Endothelial cell of hepatic sinusoid (primary cell): ENCODE results near the gene ZSCAN25.
"Not testable (repeated sequence)": the region's sequence is repeated elsewhere in the genome, so short reads cannot be mapped to it uniquely, and the experiment has no call there.

Experiments
- in situ Hi-C: cut with HindIII; loops from 2 replicates; pipeline ENCODE4 v1.10.0; 2017; ENCODE audit warnings: low sequenced_read_pairs

The ZSCAN25 gene

DNA sequence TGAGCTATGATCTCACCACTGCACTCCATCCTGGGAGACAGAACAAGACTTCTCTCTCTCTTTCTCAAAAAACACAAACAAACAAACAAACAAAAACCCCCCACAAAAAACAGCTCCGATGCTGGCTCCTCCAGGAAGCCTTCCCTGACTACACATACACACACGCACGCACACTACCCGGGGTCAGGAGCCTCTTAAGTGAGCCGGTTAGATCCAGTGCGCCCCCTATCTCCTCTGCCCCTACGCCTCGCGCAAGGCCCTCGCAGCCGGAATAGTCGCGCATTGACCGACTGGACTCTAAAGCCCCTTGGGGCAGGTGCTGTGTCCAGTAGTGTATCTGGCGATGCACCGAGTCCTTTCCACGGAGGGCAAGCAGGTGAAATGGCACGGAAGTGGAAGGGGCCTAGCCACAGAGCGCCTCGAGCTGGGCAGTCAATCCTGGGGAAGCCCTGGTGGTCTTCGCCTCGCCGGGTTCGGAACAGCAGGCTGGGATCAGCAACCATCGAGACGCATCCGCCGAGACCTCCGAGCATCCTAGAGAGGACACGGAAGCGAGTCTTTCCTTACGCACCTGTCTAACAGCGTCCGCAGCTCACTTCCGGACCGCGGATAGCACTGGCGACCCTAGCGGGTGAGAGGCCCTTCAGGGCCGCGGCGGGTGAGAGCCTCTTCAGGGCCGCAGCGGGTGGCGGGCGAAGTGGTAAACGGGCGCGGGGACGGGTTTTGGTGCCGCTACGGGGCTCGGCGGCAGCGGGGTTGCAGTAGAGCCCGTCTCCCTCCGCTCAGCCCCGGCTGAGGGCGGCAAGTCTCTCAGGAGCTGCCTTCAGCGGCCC lies at the start of gene ZSCAN25:
ZSCAN25 (plus strand) TSS at position 588 of the 833 bp plus-strand sequence. CDS start 2,661 bp downstream, outside the sequence.
- in situ Hi-C loops: no loop called here

GRCh38 chr7:99568770-99569169 lies 48.0 kb upstream of the ZSCAN25 start:
- in situ Hi-C loops: not testable (repeated sequence)

GRCh38 chr7:99571768-99572167 lies 45.0 kb upstream of the ZSCAN25 start:
- in situ Hi-C loops: no loop called here

GRCh38 chr7:99573257-99573656 lies 43.5 kb upstream of the ZSCAN25 start:
- in situ Hi-C loops: no loop called here

DNA sequence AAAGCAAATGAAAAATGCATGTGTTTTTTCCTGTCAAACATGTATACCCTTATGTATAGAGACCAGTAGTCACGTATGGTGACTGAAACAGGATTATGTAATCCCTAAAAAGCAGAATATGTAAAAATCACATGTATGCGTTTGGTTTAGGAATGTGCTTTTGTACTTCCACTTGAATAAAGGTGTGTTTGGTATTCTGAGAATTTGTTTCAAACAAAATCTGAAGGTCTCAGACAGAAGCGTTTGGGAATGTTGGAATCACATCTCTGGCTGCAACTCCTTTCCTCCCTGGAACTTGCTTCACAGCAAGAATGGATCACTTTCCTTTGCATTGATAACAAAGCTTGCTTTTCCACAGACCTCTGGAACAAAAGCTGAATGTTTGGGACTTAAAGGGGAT lies 40.5 kb upstream of the ZSCAN25 start:
- in situ Hi-C loops: loop anchor here (5.0 kb wide), 1 partner anchor 99 kb away; no protein-coding TSS in a partner anchor

GRCh38 chr7:99579281-99579955 lies 37.3 kb upstream of the ZSCAN25 start:
- in situ Hi-C loops: loop anchor here (5.0 kb wide), 1 partner anchor 102 kb away; no protein-coding TSS in a partner anchor

GRCh38 chr7:99579956-99580777 lies 36.6 kb upstream of the ZSCAN25 start:
- in situ Hi-C loops: loop anchor here (5.0 kb wide), 1 partner anchor 103 kb away; no protein-coding TSS in a partner anchor

- in situ Hi-C loops: not testable (repeated sequence)
Observed at GRCh38 chr7:99580778-99581332, 35.9 kb upstream of the ZSCAN25 start.

- in situ Hi-C loops: no loop called here
Observed at GRCh38 chr7:99588868-99589267, 27.9 kb upstream of the ZSCAN25 start.

- in situ Hi-C loops: no loop called here
Observed at GRCh38 chr7:99594948-99595745, 21.6 kb upstream of the ZSCAN25 start.

GRCh38 chr7:99596408-99596955 lies 20.3 kb upstream of the ZSCAN25 start:
- in situ Hi-C loops: no loop called here

GRCh38 chr7:99597762-99598501 lies 18.8 kb upstream of the ZSCAN25 start, which contains the start of gene TMEM225B:
TSS of gene TMEM225B (plus strand) at chr7:99598267. CDS start at chr7:99604389, 6,122 bp downstream.
- in situ Hi-C loops: no loop called here

DNA sequence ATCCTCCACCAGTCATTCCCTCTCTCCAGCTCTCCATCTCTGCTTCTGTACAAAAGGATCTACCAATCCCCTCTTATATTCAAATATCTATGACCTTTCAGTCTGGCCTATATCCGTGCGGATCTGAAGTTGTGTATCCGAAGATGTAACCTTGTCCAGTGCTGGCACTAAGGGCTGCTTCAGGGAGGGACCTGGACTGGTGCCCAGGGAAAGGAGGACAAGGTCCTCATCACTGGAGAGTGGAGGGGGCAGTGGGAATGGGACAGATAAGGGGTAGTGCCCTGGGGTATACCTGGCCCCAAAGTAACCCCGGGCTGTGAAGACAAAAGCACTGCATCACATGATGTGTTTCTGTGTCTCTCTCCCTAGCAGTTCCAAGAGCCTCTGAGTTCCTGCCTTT lies 16.9 kb upstream of the ZSCAN25 start:
- in situ Hi-C loops: no loop called here

DNA sequence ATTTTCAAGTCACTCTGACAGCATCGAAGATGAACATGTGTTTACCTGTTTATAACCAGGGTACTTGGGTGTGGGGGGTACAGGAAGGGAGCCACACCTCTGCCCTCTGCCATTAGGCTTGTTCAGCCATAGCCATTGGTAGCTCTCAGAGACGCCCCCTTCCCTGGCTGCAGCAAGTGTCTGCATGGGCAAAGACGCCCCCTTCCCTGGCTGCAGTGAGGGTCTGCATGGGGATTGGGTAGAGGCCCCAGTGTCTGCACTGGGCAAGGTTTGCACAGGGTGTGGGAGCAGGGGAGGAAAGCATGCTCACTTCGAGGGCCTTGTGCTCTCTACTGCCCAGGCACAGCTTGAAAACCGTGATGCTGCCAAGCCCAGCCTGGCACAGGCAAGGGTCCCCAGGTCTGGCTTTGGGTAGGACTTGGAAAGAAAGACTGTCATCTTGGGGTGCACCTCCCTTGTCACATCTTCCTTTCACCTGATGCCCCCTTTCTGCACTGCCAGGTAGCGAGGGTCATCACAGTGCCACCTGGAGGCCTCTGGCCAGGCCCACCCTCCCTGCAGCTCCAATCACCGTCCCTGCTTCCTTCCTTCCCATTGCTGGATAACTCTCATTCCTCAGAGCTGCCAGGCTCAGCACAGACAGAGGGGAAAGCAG lies 15.0 kb upstream of the ZSCAN25 start:
- in situ Hi-C loops: no loop called here

- in situ Hi-C loops: no loop called here
Observed at GRCh38 chr7:99605527-99605926, 11.2 kb upstream of the ZSCAN25 start.

DNA sequence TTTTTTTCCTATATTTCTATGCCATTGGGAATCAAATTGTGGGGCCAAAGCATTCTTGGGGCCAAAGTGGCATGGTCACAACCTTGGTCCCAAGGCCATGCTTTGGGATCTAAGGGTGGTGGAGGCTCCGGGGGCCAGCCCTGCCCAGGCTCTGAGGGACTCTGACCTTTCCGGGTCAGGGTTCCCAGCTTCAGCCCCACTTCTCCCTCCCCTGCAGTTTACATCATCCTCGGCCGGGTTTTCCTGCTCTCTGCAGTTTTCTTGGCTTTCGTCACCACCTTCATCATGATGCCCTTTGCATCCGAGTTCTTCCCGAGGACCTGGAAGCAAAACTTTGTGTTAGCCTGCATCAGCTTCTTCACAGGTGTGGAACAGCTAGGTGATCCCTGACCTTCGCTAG lies 10.2 kb upstream of the ZSCAN25 start:
- in situ Hi-C loops: no loop called here

- in situ Hi-C loops: no loop called here
Observed at GRCh38 chr7:99607548-99607947, 9.2 kb upstream of the ZSCAN25 start.

GRCh38 chr7:99614495-99614894 lies 2.3 kb upstream of the ZSCAN25 start:
- in situ Hi-C loops: no loop called here
